GM18508 (cell line): Measurements from ENCODE around the gene PITX3.
"Not testable (repeated sequence)": the region's sequence is repeated elsewhere in the genome, so short reads cannot be mapped to it uniquely, and the experiment has no call there.

Source experiments
- ATAC-seq: cut with Tn5 transposase; IDR thresholded peaks from one replicate; pipeline ENCODE4 v1.9.1; 2021; ENCODE audit warnings: moderate number of reproducible peaks; ENCODE audit not compliant: insufficient read depth, unreplicated experiment

Gene PITX3

GRCh38 chr10:102261842-102262241, 20.5 kb upstream of the PITX3 start:
- ATAC-seq, result no peak

GRCh38 chr10:102261196-102261595, 19.9 kb upstream of the PITX3 start:
- ATAC-seq, result no peak

GRCh38 chr10:102255404-102255803, 14.1 kb upstream of the PITX3 start:
- no peak for ATAC-seq

GRCh38 chr10:102254426-102254825, 13.1 kb upstream of the PITX3 start:
- no peak for ATAC-seq

DNA sequence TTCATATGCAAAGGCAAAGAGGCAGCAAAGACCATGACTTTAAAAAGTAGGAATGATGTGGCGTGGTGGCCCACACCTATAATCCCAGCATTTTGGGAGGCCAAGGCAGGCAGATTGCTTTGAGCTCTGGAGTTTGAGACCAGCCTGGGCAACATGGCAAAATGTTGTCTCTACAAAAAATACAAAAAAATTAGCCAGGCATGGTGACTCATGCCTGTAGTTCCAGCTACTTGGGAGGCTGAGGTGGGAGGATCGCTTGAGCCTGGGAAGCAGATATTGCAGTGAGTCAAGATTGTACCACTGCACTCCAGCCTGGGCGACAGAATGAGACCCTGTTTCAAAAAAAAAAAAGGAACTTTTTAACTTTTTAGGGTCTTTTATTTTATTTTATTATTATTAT, 11.2 kb upstream of the PITX3 start:
- not testable (repeated sequence) for ATAC-seq

DNA sequence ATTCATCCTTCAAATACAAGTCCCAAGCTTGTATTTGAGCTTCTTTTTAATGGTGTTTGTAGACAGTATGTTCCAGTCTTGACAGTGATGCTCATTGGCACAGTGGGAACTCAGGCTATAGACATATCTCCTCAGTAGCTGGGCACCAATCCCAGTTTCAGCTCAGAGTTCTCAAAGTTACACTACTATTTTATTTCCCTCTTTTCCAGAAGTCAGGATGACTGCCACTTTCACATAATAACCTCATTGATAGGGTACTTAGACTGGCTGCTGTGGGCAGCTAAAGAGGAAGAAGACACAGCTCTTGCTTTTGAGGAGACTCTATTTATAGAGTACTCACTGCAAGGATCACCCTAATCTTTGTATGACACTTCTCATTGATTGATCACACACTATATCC, 6.4 kb upstream of the PITX3 start:
- ATAC-seq, result no peak

- ATAC-seq, result no peak
Observed at GRCh38 chr10:102246261-102246660, 4.9 kb upstream of the PITX3 start.

DNA sequence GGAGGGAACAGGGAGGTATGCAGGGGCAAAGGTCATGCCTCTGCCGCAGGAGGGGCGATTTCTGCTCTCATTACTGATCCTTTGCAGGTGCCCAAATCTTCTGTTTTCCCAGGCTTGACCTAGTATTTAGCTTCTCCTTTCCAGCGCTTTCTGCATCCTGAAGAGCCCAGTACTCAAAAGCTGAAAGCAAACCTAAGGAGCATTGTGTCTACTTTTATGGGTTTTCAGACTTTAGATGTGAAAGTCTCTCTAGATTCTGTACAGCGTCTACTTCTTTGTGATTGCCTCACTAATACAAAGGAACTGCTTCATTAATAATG, 4.6 kb upstream of the PITX3 start:
- no peak for ATAC-seq

DNA sequence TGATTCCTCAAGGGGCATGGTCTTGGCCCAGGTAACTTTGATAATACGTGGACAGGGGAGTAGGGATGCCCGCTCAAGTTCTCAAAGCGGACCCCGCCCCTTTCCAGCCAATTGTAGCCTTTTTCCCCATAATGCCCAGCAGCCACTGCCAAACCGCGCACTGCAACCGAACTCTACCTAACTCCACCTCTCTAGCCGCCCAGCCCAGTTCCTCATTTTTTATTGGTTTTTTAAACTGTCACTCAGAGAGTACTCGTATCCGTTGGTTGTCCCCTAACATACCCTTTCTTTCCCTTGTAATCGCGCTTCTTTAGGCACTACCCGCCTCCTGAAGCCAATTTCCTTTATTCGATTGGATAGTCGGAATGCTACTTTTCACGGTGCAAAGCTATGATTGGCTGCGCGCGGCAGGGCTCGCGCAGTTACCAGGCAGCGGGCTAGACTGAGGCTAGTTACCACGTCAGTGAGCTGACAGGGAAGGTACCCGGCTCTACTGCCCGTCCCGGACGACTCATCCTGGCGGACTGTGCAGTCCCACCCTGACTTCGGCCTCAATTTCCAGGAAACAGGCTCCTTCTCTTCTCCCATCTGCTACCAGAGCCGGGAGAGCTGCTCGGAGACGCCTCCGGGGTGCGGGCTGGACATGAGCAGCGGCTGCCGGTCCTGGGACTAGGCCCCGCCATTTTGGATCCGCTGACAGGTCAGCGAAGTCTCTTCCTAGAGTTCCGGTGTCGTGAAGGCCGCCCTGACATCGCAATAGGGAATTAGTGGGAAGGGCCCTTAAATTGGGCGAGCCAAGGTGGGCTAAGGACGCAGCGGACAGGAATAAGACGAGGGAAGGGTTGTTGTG, 4.0 kb upstream of the PITX3 start, which contains the start of gene GBF1:
Gene GBF1, plus strand, starts transcription at position 451 of the 850 bp plus-strand sequence. CDS start 13,407 bp downstream, outside the sequence.
- ATAC-seq, result peak; percentile 90

- no peak for ATAC-seq
Observed at GRCh38 chr10:102243309-102243708, 2.0 kb upstream of the PITX3 start.

- ATAC-seq, result no peak
Observed at GRCh38 chr10:102242118-102242485, 790 bp upstream of the PITX3 start.

GRCh38 chr10:102241032-102241443, 274 bp downstream of the PITX3 start:
- ATAC-seq, result no peak

GRCh38 chr10:102240467-102241031, 763 bp downstream of the PITX3 start:
- ATAC-seq, result no peak

GRCh38 chr10:102237711-102238252, 3.5 kb downstream of the PITX3 start:
- no peak for ATAC-seq

DNA sequence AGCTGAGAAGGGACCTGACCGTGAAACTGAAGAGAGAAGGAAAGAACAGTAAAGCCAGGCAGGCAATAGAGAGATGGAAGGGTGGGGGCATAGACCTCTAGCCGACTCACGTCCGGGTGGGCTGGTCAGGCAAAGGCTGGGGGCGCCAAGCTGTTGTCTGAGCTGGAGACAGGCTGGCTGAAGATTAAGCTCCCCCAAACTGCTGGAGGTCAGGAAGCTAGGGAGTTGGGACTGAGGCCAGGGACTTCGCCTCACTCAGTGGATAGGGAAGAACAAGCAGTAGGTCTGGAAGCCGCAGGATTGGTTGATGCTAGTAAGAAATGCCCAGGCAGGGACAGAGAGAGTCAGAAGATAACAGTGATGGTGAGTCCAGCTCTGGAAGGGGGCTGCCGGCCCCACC, 5.3 kb downstream of the PITX3 start:
- no peak for ATAC-seq

- no peak for ATAC-seq
Observed at GRCh38 chr10:102235598-102235920, 5.8 kb downstream of the PITX3 start.

DNA sequence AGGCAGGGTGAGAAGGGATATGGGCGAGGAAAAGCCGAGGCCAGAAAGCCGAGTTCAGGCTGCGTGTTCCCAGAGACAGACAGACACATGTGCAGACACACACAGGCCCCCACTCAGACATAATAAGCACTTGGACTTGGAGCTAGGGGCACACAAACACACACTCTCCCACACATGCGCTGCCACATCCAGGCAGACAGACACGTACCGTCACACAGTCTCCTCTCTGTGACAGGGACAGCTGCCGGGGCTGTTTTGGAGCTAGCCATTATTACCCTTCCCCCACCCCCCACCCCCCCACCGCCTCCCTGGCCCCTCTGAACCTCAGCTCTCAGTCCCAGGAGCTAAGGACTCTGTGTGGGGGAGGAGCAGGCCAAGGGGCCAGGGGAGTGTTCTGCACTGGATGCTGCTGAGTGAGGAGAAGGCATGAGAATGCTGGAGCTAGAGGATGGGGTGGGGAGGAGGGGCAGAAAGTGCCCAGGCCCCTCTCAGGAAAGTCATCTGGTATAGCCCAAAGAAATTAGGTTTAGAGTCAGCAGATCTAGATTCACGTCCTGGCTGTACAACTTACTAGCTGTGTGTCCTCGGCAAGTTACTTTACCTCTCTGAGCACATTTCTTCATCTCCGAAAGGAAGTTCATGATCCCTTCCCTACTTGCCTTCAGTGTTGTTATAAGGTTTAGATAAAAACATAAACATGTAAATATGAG, 6.3 kb downstream of the PITX3 start:
- ATAC-seq, result no peak

DNA sequence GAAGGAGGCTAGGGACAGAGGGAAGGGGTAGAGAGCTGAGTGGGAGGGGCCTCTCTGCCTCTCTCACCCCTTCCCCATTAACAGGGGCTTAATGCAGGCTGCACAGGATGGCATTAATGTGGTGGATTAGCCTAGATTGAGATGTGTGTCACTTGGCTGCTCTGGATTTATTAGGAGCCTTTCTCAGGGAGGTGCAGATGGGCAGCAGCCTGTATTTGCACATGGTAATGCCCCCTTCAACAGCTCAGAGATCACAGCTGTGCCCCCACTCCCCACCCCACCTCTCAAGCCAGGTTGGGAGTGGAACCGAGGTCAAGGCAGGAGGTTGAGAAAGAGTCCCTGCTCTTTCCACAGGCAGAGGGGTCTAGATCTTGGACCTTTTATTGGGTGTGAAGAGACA, 7.3 kb downstream of the PITX3 start:
- ATAC-seq, result no peak

DNA sequence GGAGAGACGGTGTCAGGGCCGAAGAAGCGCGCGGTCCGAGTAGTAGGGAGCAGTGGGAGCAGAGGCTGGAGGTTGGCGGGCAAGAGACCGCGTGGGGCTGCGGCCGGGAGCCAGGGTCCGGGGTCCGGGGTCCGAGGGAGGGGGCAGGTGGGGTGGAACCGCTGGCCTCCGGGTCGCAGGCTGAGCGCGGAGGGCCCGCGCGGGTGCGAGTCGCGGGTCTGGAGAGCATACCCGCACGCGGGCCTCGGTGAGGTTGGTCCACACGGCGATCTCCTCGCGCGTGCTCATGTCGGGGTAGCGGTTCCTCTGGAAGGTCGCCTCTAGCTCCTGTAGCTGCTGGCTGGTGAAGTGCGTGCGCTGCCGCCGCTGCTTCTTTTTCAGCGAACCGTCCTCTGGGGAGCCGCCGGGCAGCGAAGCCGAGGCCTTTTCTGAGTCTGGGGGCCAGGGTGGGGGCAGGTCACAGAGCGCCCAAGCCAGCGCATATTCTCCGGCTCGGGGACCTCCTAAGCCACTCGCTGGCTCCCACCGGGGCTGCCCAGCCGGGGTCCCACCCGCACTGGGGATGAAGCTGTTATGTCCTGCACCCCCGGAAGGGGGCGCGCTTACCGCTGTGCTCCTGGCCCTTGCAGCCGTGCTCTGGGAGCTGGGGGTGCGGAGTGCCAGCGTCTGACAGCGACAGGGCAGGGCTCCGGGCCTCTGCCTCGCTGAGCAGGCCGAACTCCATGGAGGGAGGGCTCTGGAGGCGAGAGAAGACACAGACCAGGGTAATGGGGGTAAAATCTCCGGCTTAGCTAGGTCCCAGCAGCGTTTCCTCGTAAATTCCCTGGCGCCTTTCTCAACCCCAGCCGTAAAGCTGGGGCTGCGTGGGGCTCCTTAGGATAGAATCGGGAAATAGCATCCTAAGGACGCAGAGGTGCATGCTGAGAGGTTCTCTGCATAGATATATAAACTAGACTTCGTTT, 9.7 kb downstream of the PITX3 start:
- ATAC-seq, result no peak

DNA sequence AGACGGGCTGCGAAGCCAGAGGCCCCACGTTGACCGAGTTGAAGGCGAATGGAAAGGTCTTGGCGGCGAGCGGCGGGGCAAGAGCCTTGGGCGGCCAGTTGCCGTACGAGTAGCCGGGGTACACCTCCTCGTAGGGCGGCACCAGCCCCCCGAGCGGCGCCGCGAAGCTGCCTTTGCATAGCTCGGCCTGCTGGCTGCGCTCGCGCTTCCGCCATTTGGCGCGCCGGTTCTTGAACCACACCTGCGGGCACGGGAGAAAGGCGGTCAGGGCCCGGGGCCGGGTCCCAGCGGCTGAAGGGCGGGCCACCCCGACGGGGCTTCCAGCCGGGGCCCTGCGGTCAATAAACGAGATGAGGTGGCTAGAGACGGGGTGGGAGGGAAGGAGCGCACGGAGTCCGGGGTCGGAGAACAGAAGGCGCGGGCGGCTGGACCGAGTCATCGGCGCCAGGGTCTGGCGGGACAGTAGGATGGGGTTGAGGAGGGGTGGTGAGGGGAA, 10.4 kb downstream of the PITX3 start:
- ATAC-seq, result no peak
